H1 (cell line): ENCODE measurements around the gene HOXB3. TPM values are rescaled to one million over a fixed set of nuclear protein-coding genes. Genes with fewer than 3 reads are reported as not detected.

Experiments used
- CTCF ChIA-PET: fragments of 300-600 bp; sonication (Branson Sonifier 250); formaldehyde crosslinking; loops from one replicate; lab custom pipeline; 2021; ENCODE audit not compliant: partially characterized antibody; lab: Charles Lee
- POLR2A ChIA-PET: fragments of 300-600 bp; sonication (Branson Sonifier 250); formaldehyde crosslinking; loops from one replicate; lab custom pipeline; 2021; ENCODE audit warnings: inconsistent platforms; ENCODE audit not compliant: partially characterized antibody; lab: Charles Lee
- DNase-seq, 2 experiments: peaks; one replicate each; pipeline versions ENCODE4 v3.0.0 to v3.0.0-alpha.2; 2010 to 2022; ENCODE audit warnings: low spot score in 2 of 2, low read depth in 1 of 2, mixed read lengths in 1 of 2
- FAIRE-seq: peaks from 2 replicates; lab custom pipeline; 2011; peaks lifted over from hg19 to GRCh38; lab: Jason Lieb, UNC
- H2AFZ ChIP-seq: 2 replicates; pipeline ENCODE4 v1.8.1; 2012; ENCODE audit warnings: low read length, inconsistent platforms
- H2AK5ac ChIP-seq: 2 replicates; pipeline ENCODE4 v1.6.1; 2013; ENCODE audit warnings: low read depth, low read length
- H2BK120ac ChIP-seq: replicated peaks from 2 replicates; pipeline ENCODE3; 2013; ENCODE audit warnings: low read depth, low read length, inconsistent platforms
- H2BK12ac ChIP-seq: 2 replicates; pipeline ENCODE4 v1.6.1; 2013; ENCODE audit warnings: low read depth, low read length
- H2BK15ac ChIP-seq: 2 replicates; pipeline ENCODE4 v1.6.1; 2013; ENCODE audit warnings: low read length
- H2BK20ac ChIP-seq: 2 replicates; pipeline ENCODE4 v1.6.1; 2013; ENCODE audit warnings: low read length
- H2BK5ac ChIP-seq: 2 replicates; pipeline ENCODE4 v1.6.1; 2013; ENCODE audit warnings: low read depth, low read length
- H3K14ac ChIP-seq: 2 replicates; pipeline ENCODE4 v1.6.1; 2013; ENCODE audit warnings: inconsistent platforms; ENCODE audit not compliant: insufficient read length
- H3K18ac ChIP-seq: 2 replicates; pipeline ENCODE4 v1.6.1; 2013; ENCODE audit warnings: low read length; ENCODE audit errors: extremely low read depth
- H3K23ac ChIP-seq: 2 replicates; pipeline ENCODE4 v1.6.1; 2013; ENCODE audit warnings: inconsistent platforms; ENCODE audit not compliant: insufficient read length
- H3K23me2 ChIP-seq: 2 replicates; pipeline ENCODE4 v1.6.1; 2013; ENCODE audit warnings: low read depth, low read length
- H3K27ac ChIP-seq: 2 replicates; pipeline ENCODE4 v1.6.1; 2011; ENCODE audit warnings: low read depth, low read length, inconsistent platforms
- H3K27me3 ChIP-seq, 4 experiments: replicated peaks in 1 of 4; 1 replicate in 1 of 4; 2 replicates in 3 of 4; pipeline versions ENCODE4 v1.6.1 to v1.8.1; 2011 to 2013; ENCODE audit warnings: low read length in 3 of 4, mild to moderate bottlenecking in 3 of 4, inconsistent platforms in 2 of 4, mixed read lengths in 2 of 4, moderate library complexity in 1 of 4; ENCODE audit not compliant: control insufficient read depth in 3 of 4, insufficient read depth in 3 of 4; ENCODE audit errors: extremely low read depth in 1 of 4
- H3K36me3 ChIP-seq, 4 experiments: 2 replicates each; pipeline versions ENCODE4 v1.6.1 to v1.8.1; 2011 to 2013; ENCODE audit warnings: mild to moderate bottlenecking in 4 of 4, low read length in 3 of 4, moderate library complexity in 2 of 4, control low read depth in 1 of 4, inconsistent platforms in 1 of 4; ENCODE audit not compliant: insufficient read depth in 4 of 4, control insufficient read depth in 2 of 4
- H3K4ac ChIP-seq: replicated peaks from 2 replicates; pipeline ENCODE3; 2013; ENCODE audit warnings: low read length, low read depth, mixed read lengths, inconsistent platforms; ENCODE audit not compliant: insufficient read length
- H3K4me1 ChIP-seq, 4 experiments: replicated peaks in 1 of 4; 1 replicate in 1 of 4; 2 replicates in 3 of 4; pipeline versions ENCODE4 v1.6.1 to v1.8.1; 2011 to 2013; ENCODE audit warnings: low read length in 3 of 4, inconsistent platforms in 2 of 4, mixed read lengths in 1 of 4; ENCODE audit not compliant: insufficient read depth in 4 of 4, control insufficient read depth in 3 of 4
- H3K4me2 ChIP-seq, 2 experiments: 2 replicates each; pipeline versions ENCODE4 v1.6.1 to v1.8.1; 2011 to 2013; ENCODE audit warnings: low read depth in 2 of 2, low read length in 2 of 2, control low read depth in 1 of 2, inconsistent platforms in 1 of 2, mild to moderate bottlenecking in 1 of 2; ENCODE audit not compliant: insufficient read depth in 1 of 2
- H3K4me3 ChIP-seq, 4 experiments: fragments of 200-600, 300-600 bp in 1 of 4; sonication (generic), shearing (Covaris generic), sonication (Bioruptor Twin) in 1 of 4; 2 replicates each; pipeline versions ENCODE4 v1.5.1 to v1.8.1; 2011 to 2016; ENCODE audit warnings: low read length in 4 of 4, low read depth in 3 of 4, control low read depth in 2 of 4, inconsistent platforms in 2 of 4, mild to moderate bottlenecking in 2 of 4, mixed read lengths in 1 of 4, moderate library complexity in 1 of 4; ENCODE audit not compliant: insufficient read depth in 2 of 4; ENCODE audit errors: extremely low read depth in 1 of 4
- H3K56ac ChIP-seq: replicated peaks from 2 replicates; pipeline ENCODE3; 2013; ENCODE audit warnings: low read depth, mild to moderate bottlenecking, mixed read lengths, low read length, inconsistent platforms; ENCODE audit not compliant: insufficient read length
- H3K79me1 ChIP-seq: 2 replicates; pipeline ENCODE4 v1.6.1; 2013; ENCODE audit warnings: low read depth, low read length, control low read depth
- H3K79me2 ChIP-seq, 2 experiments: 2 replicates each; pipeline versions ENCODE4 v1.6.1 to v1.8.1; 2012 to 2013; ENCODE audit warnings: low read length in 2 of 2, mild to moderate bottlenecking in 2 of 2, inconsistent platforms in 1 of 2; ENCODE audit not compliant: insufficient read depth in 2 of 2, control insufficient read depth in 1 of 2
- H3K9ac ChIP-seq, 4 experiments: replicated peaks in 1 of 4; 1 replicate in 1 of 4; 2 replicates in 3 of 4; pipeline versions ENCODE4 v1.6.1 to v1.8.1; 2011 to 2013; ENCODE audit warnings: low read depth in 3 of 4, low read length in 3 of 4, control low read depth in 2 of 4, mild to moderate bottlenecking in 2 of 4, moderate library complexity in 2 of 4, inconsistent platforms in 1 of 4; ENCODE audit errors: extremely low read depth in 1 of 4
- H3K9me3 ChIP-seq, 2 experiments: 2 replicates each; pipeline versions ENCODE4 v1.6.1 to v1.8.1; 2012 to 2013; ENCODE audit warnings: mild to moderate bottlenecking in 2 of 2, moderate library complexity in 2 of 2, control low read depth in 1 of 2, inconsistent platforms in 1 of 2, low read depth in 1 of 2, low read length in 1 of 2, mixed read lengths in 1 of 2; ENCODE audit not compliant: insufficient read depth in 2 of 2
- H4K20me1 ChIP-seq, 2 experiments: replicated peaks in 1 of 2; 2 replicates each; pipeline versions ENCODE3 to v1.8.1; 2011 to 2013; ENCODE audit warnings: inconsistent platforms in 2 of 2, low read length in 2 of 2, mild to moderate bottlenecking in 1 of 2; ENCODE audit not compliant: insufficient read depth in 2 of 2, control insufficient read depth in 1 of 2
- H4K5ac ChIP-seq: 2 replicates; pipeline ENCODE4 v1.6.1; 2013; ENCODE audit warnings: low read length, low read depth, mixed read lengths, inconsistent platforms; ENCODE audit not compliant: insufficient read length
- H4K8ac ChIP-seq: 2 replicates; pipeline ENCODE4 v1.8.0; 2013; ENCODE audit warnings: mild to moderate bottlenecking, moderate library complexity, low read length, inconsistent platforms; ENCODE audit not compliant: insufficient read depth; ENCODE audit errors: extremely low read depth
- H4K91ac ChIP-seq: replicated peaks from 2 replicates; pipeline ENCODE3; 2013; ENCODE audit warnings: low read length, mixed read lengths, inconsistent platforms; ENCODE audit not compliant: insufficient read length
- ATF2 ChIP-seq: IDR thresholded peaks from 2 replicates; pipeline ENCODE4 v1.6.1; 2012; ENCODE audit warnings: low read length, inconsistent platforms
- BRCA1 ChIP-seq: IDR thresholded peaks from 2 replicates; pipeline ENCODE4 v1.6.1; 2012; ENCODE audit warnings: low read depth, low read length, improper control_type of control experiment
- CTBP2 ChIP-seq: IDR thresholded peaks from 2 replicates; pipeline ENCODE4 v1.7.0; 2011; ENCODE audit warnings: borderline replicate concordance, mild to moderate bottlenecking, moderate library complexity, mixed read lengths, low read length; ENCODE audit not compliant: insufficient read depth, insufficient read length
- EGR1 ChIP-seq: IDR thresholded peaks from 2 replicates; pipeline ENCODE4 v1.6.1; 2011; ENCODE audit warnings: low read depth, low read length, borderline replicate concordance
- GABPA ChIP-seq: IDR thresholded peaks from 2 replicates; pipeline ENCODE4 v1.6.1; 2011; ENCODE audit warnings: mild to moderate bottlenecking, low read length, moderate library complexity, borderline replicate concordance; ENCODE audit not compliant: insufficient read depth
- RAD21 ChIP-seq, 2 experiments: IDR thresholded peaks in 1 of 2; conservative IDR thresholded peaks in 1 of 2; 2 replicates each; pipeline ENCODE4 v1.6.1; 2011; ENCODE audit warnings: low read depth in 2 of 2, low read length in 2 of 2, improper control_type of control experiment in 1 of 2, inconsistent platforms in 1 of 2, mild to moderate bottlenecking in 1 of 2, moderate library complexity in 1 of 2
- RFX5 ChIP-seq: IDR thresholded peaks from 2 replicates; pipeline ENCODE4 v1.6.1; 2011; ENCODE audit warnings: low read depth, low read length, improper control_type of control experiment, borderline replicate concordance
- SP2 ChIP-seq: IDR thresholded peaks from 2 replicates; pipeline ENCODE4 v1.6.1; 2012; ENCODE audit warnings: mild to moderate bottlenecking, low read length, inconsistent platforms
- SRF ChIP-seq: IDR thresholded peaks from 2 replicates; pipeline ENCODE4 v1.6.1; 2011; ENCODE audit warnings: mild to moderate bottlenecking, low read depth, low read length, moderate library complexity
- SUZ12 ChIP-seq: fragments of 200-600 bp; sonication (generic); IDR thresholded peaks from 2 replicates; pipeline ENCODE4 v1.6.1; 2012; ENCODE audit warnings: mild to moderate bottlenecking, inconsistent platforms, low read length, moderate library complexity, mixed read lengths
- WGBS, 2 experiments: shearing (Covaris generic) in 1 of 2; methylation state at CpG; one replicate each; pipeline versions ENCODE4 v1.1.6 to v1.1.7; 2013 to 2015; ENCODE audit warnings: low lambda C conversion rate in 2 of 2, mixed read lengths in 2 of 2, inconsistent platforms in 1 of 2, low coverage in 1 of 2, missing lambda C conversion rate in 1 of 2; ENCODE audit not compliant: insufficient replicate concordance in 2 of 2, insufficient coverage in 1 of 2, insufficient read length in 1 of 2; ENCODE audit errors: extremely low coverage in 1 of 2, missing lambda C conversion rate in 1 of 2; 5-methylcytosine and 5-hydroxymethylcytosine counted together
- polyA plus RNA-seq, 7 experiments: library from polyadenylated mRNA; depleted of rRNA in 3 of 7; stranded (reverse) in 5 of 7; unstranded in 2 of 7; fragments of >200 nt in 5 of 7; fragments of 200-250 nt in 2 of 7; gene quantifications; 1 replicate in 5 of 7; 2 replicates in 1 of 7; 4 replicates in 1 of 7; pipeline versions ENCODE4 v1.2.1 to v1.2.3, GENCODE V29; 2011 to 2013; ENCODE audit warnings: missing spikeins in 2 of 7, mixed read lengths in 2 of 7
- total RNA-seq: library from RNA; stranded (reverse); fragmentation: NEBNext Ultra II Directional; extraction: Animal tissue kit (Norgen Biotek cat#: 25700); gene quantifications from 2 replicates; pipeline ENCODE4 v1.2.1, GENCODE V29; 2021

HOXB3 gene
- total and polyA plus RNA-seq, 2 of the 8 experiments (the other 6 are each of a cell fraction or from before 2014, with no cell fraction given): not detected

- no peak overlapping the region for H4K91ac ChIP-seq
- ChIA-PET CTCF (interaction anchor here (0.5 to 5.4 kb wide), 50 partner anchors 9 to 600 kb away, joined by 3 to 30 read pairs (median 4); partner anchors contain the start of genes HOXB3, HOXB5 and HOXB9), POLR2A (no interaction called here)
- H4K5ac ChIP-seq: no peak overlapping the region
- no peak overlapping the region for H2AFZ ChIP-seq
- no peaks in the 10 kb centered on the region for H3K79me1 ChIP-seq
- H3K23me2 ChIP-seq: no peaks in the 10 kb centered on the region; the same call in 1 of the 2 replicates
- DNase-seq: peak in 1 of 2 experiments; percentile 95
- H3K4ac ChIP-seq: no peak overlapping the region
- no peak overlapping the region for H4K8ac ChIP-seq
- no peak overlapping the region for H3K56ac ChIP-seq
- peaks cover 0 to 3% (median 3%) of the 10 kb centered on the region in 4 experiments; a peak in 5 of 7 replicates for H3K4me1 ChIP-seq
- no peak overlapping the region for H3K23ac ChIP-seq
- H2BK120ac ChIP-seq: no peak overlapping the region
- H4K20me1 ChIP-seq: peaks cover 29 to 46% of the 10 kb centered on the region in 2 experiments
- H3K36me3 ChIP-seq: peaks cover 0 to 14% (median 0%) of the 10 kb centered on the region in 4 experiments; a peak in 1 of 8 replicates
- no peaks in the 10 kb centered on the region for H3K79me2 ChIP-seq
- no peak overlapping the region for H2BK15ac ChIP-seq
- H3K27ac ChIP-seq: no peak overlapping the region
- no peak overlapping the region for H2BK20ac ChIP-seq
- H3K14ac ChIP-seq: no peak overlapping the region
- no peak overlapping the region for H3K18ac ChIP-seq
- H2AK5ac ChIP-seq: no peak overlapping the region
- no peak overlapping the region for H2BK12ac ChIP-seq
- H3K4me2 ChIP-seq: no peak overlapping the region
- H3K9me3 ChIP-seq: no peaks in the 10 kb centered on the region; a peak in 1 of 4 replicates
- peak; percentile 42 for FAIRE-seq
- H2BK5ac ChIP-seq: no peak overlapping the region
- no peak overlapping the region for H3K9ac ChIP-seq
- H3K27me3 ChIP-seq: peaks cover 97 to 100% (median 99%) of the 10 kb centered on the region in 4 experiments
- H3K4me3 ChIP-seq: peak overlapping the region in 1 of 4 experiments; percentile 19; a peak in 1 of 8 replicates
- 10% methylated on average over 25 of the region's 25 CpGs; no CpG with 5 or more reads in 1 of the 2 experiments for WGBS, 2 experiments
- no peak for TF ChIP-seq SP2
- no peak for TF ChIP-seq GABPA
- no peak for TF ChIP-seq CTBP2
- TF ChIP-seq SRF: no peak
- TF ChIP-seq RFX5: no peak
- no peak for TF ChIP-seq EGR1
- no peak for TF ChIP-seq ATF2
- TF ChIP-seq SUZ12: no peak; the same call in 1 of the 2 replicates
- TF ChIP-seq BRCA1: no peak
- TF ChIP-seq RAD21 (IDR thresholded peaks at IDR 0.05 in 1 of 2, conservative IDR thresholded peaks at IDR 0.05 in 1 of 2; ENCODE audit: low read depth in 2 of 2, low read length in 2 of 2): peak; percentile 96
Observed at GRCh38 chr17:48618256-48618896, 28.3 kb upstream of the HOXB3 start.
